ENCODE data around the gene ACTL10. TPM values are rescaled to one million over a fixed set of nuclear protein-coding genes. Genes with fewer than 3 reads are reported as not detected.

ACTL10 gene
- total and polyA plus RNA-seq, 2 of the 13 experiments (the other 11 are each of a cell fraction or from before 2014, with no cell fraction given) = not detected

DNA sequence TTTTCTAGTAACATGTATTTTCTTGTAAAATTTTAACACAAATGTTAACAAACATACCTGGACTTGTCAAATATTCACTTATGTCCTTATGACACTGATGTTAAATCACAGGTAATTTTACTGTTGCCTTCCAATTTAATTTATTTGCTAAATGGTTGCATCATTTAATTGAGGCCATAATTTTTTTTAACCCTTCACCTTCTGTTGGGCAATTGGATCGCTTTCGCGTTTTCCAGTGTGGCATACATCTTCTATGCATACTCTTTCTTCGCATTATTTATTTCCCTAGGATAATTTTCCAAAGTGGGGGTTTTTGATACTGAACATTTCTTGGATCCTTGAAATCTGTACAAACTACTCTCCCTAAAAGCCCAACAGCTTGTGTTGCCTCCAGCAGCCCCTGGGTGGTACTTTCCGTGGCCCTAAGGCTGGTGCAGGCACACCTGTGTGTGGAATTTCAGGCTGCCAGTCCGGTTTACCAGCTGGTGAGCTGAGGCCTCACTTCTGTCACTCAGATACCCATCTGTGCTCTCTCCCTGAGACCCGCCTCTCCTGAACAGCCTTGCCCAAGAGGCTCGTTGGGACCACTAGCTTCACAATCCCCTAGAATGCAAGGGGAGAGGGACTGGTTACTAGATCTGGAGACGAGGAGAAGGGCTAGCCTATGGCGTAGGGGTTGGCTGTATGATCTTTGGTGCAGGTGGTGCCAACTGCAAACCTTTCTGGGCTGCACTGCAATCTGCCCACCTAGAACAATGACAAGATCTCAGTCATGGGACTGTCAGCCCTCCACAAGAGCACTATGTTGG is 15.8 kb upstream of the ACTL10 start (continued):
- TF ChIP-seq, protein P1, sequence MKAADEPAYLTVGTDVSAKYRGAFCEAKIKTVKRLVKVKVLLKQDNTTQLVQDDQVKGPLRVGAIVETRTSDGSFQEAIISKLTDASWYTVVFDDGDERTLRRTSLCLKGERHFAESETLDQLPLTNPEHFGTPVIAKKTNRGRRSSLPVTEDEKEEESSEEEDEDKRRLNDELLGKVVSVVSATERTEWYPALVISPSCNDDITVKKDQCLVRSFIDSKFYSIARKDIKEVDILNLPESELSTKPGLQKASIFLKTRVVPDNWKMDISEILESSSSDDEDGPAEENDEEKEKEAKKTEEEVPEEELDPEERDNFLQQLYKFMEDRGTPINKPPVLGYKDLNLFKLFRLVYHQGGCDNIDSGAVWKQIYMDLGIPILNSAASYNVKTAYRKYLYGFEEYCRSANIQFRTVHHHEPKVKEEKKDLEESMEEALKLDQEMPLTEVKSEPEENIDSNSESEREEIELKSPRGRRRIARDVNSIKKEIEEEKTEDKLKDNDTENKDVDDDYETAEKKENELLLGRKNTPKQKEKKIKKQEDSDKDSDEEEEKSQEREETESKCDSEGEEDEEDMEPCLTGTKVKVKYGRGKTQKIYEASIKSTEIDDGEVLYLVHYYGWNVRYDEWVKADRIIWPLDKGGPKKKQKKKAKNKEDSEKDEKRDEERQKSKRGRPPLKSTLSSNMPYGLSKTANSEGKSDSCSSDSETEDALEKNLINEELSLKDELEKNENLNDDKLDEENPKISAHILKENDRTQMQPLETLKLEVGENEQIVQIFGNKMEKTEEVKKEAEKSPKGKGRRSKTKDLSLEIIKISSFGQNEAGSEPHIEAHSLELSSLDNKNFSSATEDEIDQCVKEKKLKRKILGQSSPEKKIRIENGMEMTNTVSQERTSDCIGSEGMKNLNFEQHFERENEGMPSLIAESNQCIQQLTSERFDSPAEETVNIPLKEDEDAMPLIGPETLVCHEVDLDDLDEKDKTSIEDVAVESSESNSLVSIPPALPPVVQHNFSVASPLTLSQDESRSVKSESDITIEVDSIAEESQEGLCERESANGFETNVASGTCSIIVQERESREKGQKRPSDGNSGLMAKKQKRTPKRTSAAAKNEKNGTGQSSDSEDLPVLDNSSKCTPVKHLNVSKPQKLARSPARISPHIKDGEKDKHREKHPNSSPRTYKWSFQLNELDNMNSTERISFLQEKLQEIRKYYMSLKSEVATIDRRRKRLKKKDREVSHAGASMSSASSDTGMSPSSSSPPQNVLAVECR (CRISPR knock-in tag; IDR thresholded peaks at IDR 0.05; ENCODE audit: borderline replicate concordance) = peak; percentile 19; the same call in 1 of the 2 replicates
- no peak for TF ChIP-seq ZNF225 (CRISPR knock-in tag; IDR thresholded peaks at IDR 0.05)
- TF ChIP-seq, protein P2, sequence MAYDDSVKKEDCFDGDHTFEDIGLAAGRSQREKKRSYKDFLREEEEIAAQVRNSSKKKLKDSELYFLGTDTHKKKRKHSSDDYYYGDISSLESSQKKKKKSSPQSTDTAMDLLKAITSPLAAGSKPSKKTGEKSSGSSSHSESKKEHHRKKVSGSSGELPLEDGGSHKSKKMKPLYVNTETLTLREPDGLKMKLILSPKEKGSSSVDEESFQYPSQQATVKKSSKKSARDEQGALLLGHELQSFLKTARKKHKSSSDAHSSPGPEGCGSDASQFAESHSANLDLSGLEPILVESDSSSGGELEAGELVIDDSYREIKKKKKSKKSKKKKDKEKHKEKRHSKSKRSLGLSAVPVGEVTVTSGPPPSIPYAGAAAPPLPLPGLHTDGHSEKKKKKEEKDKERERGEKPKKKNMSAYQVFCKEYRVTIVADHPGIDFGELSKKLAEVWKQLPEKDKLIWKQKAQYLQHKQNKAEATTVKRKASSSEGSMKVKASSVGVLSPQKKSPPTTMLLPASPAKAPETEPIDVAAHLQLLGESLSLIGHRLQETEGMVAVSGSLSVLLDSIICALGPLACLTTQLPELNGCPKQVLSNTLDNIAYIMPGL (CRISPR knock-in tag; IDR thresholded peaks at IDR 0.05; ENCODE audit: borderline replicate concordance in 1 of 2, low read depth in 1 of 2) = no peak
- TF ChIP-seq, protein P3, sequence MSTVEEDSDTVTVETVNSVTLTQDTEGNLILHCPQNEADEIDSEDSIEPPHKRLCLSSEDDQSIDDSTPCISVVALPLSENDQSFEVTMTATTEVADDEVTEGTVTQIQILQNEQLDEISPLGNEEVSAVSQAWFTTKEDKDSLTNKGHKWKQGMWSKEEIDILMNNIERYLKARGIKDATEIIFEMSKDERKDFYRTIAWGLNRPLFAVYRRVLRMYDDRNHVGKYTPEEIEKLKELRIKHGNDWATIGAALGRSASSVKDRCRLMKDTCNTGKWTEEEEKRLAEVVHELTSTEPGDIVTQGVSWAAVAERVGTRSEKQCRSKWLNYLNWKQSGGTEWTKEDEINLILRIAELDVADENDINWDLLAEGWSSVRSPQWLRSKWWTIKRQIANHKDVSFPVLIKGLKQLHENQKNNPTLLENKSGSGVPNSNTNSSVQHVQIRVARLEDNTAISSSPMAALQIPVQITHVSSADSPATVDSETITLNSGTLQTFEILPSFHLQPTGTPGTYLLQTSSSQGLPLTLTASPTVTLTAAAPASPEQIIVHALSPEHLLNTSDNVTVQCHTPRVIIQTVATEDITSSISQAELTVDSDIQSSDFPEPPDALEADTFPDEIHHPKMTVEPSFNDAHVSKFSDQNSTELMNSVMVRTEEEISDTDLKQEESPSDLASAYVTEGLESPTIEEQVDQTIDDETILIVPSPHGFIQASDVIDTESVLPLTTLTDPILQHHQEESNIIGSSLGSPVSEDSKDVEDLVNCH (CRISPR knock-in tag; IDR thresholded peaks at IDR 0.05) = no peak
- 0 out of 2 replicates have a peak, but pooled peaks have one; percentile 29 for TF ChIP-seq ZMAT3 (CRISPR knock-in tag; conservative IDR thresholded peaks at IDR 0.05)
- TF ChIP-seq TCF7 (IDR thresholded peaks at IDR 0.05; ENCODE audit: low read depth) = no peak
- TF ChIP-seq EP300 (IDR thresholded peaks at IDR 0.05; ENCODE audit: low read depth in 2 of 2, low read length in 2 of 2) = no peak
- no peak for TF ChIP-seq EP300 (CRISPR knock-in tag; IDR thresholded peaks at IDR 0.05; ENCODE audit: borderline replicate concordance)
- no peak for TF ChIP-seq AGO1 (IDR thresholded peaks at IDR 0.05; ENCODE audit: low read depth, low read length, poor library complexity, severe bottlenecking)
- no peak for TF ChIP-seq ZNF335 (CRISPR knock-in tag; IDR thresholded peaks at IDR 0.05)
- no peak for TF ChIP-seq PAX8 (CRISPR knock-in tag; IDR thresholded peaks at IDR 0.05; ENCODE audit: borderline replicate concordance)
- TF ChIP-seq, protein P4, sequence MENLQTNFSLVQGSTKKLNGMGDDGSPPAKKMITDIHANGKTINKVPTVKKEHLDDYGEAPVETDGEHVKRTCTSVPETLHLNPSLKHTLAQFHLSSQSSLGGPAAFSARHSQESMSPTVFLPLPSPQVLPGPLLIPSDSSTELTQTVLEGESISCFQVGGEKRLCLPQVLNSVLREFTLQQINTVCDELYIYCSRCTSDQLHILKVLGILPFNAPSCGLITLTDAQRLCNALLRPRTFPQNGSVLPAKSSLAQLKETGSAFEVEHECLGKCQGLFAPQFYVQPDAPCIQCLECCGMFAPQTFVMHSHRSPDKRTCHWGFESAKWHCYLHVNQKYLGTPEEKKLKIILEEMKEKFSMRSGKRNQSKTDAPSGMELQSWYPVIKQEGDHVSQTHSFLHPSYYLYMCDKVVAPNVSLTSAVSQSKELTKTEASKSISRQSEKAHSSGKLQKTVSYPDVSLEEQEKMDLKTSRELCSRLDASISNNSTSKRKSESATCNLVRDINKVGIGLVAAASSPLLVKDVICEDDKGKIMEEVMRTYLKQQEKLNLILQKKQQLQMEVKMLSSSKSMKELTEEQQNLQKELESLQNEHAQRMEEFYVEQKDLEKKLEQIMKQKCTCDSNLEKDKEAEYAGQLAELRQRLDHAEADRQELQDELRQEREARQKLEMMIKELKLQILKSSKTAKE (CRISPR knock-in tag; IDR thresholded peaks at IDR 0.05; ENCODE audit: borderline replicate concordance) = no peak
- no peak for TF ChIP-seq BRD4 (CRISPR knock-in tag; IDR thresholded peaks at IDR 0.05)
- TF ChIP-seq, protein P5, sequence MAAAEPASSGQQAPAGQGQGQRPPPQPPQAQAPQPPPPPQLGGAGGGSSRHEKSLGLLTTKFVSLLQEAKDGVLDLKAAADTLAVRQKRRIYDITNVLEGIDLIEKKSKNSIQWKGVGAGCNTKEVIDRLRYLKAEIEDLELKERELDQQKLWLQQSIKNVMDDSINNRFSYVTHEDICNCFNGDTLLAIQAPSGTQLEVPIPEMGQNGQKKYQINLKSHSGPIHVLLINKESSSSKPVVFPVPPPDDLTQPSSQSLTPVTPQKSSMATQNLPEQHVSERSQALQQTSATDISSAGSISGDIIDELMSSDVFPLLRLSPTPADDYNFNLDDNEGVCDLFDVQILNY (CRISPR knock-in tag; conservative IDR thresholded peaks at IDR 0.05) = no peak
- no peak for TF ChIP-seq ZNF138 (CRISPR knock-in tag; IDR thresholded peaks at IDR 0.05; ENCODE audit: low read depth)
- TF ChIP-seq ZNF713 (CRISPR knock-in tag; IDR thresholded peaks at IDR 0.05) = no peak
- TF ChIP-seq POLR2A (IDR thresholded peaks at IDR 0.05; ENCODE audit: insufficient read depth in 1 of 2, low read depth in 2 of 2, low read length in 2 of 2) = no peak; a peak in 1 of 4 replicates
